OCI-LY1 (cell line): ENCODE data around the gene RPRD1A.

Source experiments
- H2AFZ ChIP-seq: fragments of 200-600 bp; sonication (generic), shearing (Covaris generic); 2 replicates; pipeline ENCODE4 v1.6.0; 2014; ENCODE audit warnings: antibody characterized with exemption, mild to moderate bottlenecking, low read length
- H3F3A ChIP-seq: fragments of 200-600 bp; sonication (generic), shearing (Covaris generic); 2 replicates; pipeline ENCODE4 v1.6.0; 2014; ENCODE audit warnings: mild to moderate bottlenecking, antibody characterized with exemption, low read length, moderate library complexity; ENCODE audit not compliant: insufficient read depth
- H3K27ac ChIP-seq: fragments of 200-600 bp; sonication (generic); 2 replicates; pipeline ENCODE4 v1.5.1; 2014; ENCODE audit warnings: low read length, mixed run types, mild to moderate bottlenecking, low read depth; ENCODE audit not compliant: poor library complexity, severe bottlenecking
- H3K27me3 ChIP-seq: fragments of 200-600 bp; sonication (generic); 2 replicates; pipeline ENCODE4 v1.6.0; 2014; ENCODE audit warnings: antibody characterized with exemption, mild to moderate bottlenecking, low read length, moderate library complexity; ENCODE audit not compliant: insufficient read depth
- H3K36me3 ChIP-seq: fragments of 200-600 bp; sonication (generic); 2 replicates; pipeline ENCODE4 v1.6.1; 2014; ENCODE audit warnings: mild to moderate bottlenecking, antibody characterized with exemption, low read length, moderate library complexity, mixed read lengths; ENCODE audit not compliant: insufficient read depth
- H3K4me1 ChIP-seq: fragments of 200-600 bp; sonication (generic); 2 replicates; pipeline ENCODE4 v1.5.1; 2014; ENCODE audit warnings: mild to moderate bottlenecking, low read length, moderate library complexity; ENCODE audit not compliant: insufficient read depth, severe bottlenecking
- H3K4me2 ChIP-seq: fragments of 200-600 bp; sonication (generic), shearing (Covaris generic); 2 replicates; pipeline ENCODE4 v1.6.1; 2014; ENCODE audit warnings: low read length
- H3K4me3 ChIP-seq: fragments of 200-600 bp; sonication (generic); 2 replicates; pipeline ENCODE4 v1.5.1; 2014; ENCODE audit warnings: low read length, low read depth, mild to moderate bottlenecking, mixed read lengths; ENCODE audit not compliant: poor library complexity, severe bottlenecking
- H3K79me2 ChIP-seq: fragments of 200-600 bp; shearing (Covaris generic); 2 replicates; pipeline ENCODE4 v1.6.1; 2016; ENCODE audit warnings: mixed run types, low read length, mixed read lengths; ENCODE audit not compliant: insufficient read depth
- H3K9ac ChIP-seq: fragments of 200-600 bp; sonication (generic), shearing (Covaris generic); 2 replicates; pipeline ENCODE4 v1.6.1; 2014; ENCODE audit warnings: mild to moderate bottlenecking, low read length, mixed read lengths
- H3K9me2 ChIP-seq: fragments of 200-600 bp; sonication (generic), shearing (Covaris generic); 2 replicates; pipeline ENCODE4 v1.6.1; 2014; ENCODE audit warnings: low read depth, mild to moderate bottlenecking, low read length, mixed read lengths
- H3K9me3 ChIP-seq: fragments of 200-600 bp; shearing (Covaris generic); 2 replicates; pipeline ENCODE4 v1.6.1; 2014; ENCODE audit warnings: low read length, mixed read lengths
- H4K20me1 ChIP-seq: fragments of 200-600 bp; sonication (generic), shearing (Covaris generic); 2 replicates; pipeline ENCODE4 v1.6.0; 2016; ENCODE audit warnings: mild to moderate bottlenecking, low read length; ENCODE audit not compliant: insufficient read depth
- EZH2 ChIP-seq: fragments of 200-600 bp; sonication (generic), shearing (Covaris generic); IDR thresholded peaks from 2 replicates; pipeline ENCODE4 v1.8.0; 2017; ENCODE audit warnings: borderline replicate concordance, mixed run types, mild to moderate bottlenecking, antibody characterized with exemption, low read length, moderate library complexity, mixed read lengths
- TF ChIP-seq, protein P1 (sequence below): fragments of 200-600 bp; sonication (generic), shearing (Covaris generic); IDR thresholded peaks from 2 replicates; pipeline ENCODE4 v1.5.1; 2017; ENCODE audit warnings: mild to moderate bottlenecking, antibody characterized with exemption, low read length, moderate library complexity, mixed read lengths

The RPRD1A gene

DNA sequence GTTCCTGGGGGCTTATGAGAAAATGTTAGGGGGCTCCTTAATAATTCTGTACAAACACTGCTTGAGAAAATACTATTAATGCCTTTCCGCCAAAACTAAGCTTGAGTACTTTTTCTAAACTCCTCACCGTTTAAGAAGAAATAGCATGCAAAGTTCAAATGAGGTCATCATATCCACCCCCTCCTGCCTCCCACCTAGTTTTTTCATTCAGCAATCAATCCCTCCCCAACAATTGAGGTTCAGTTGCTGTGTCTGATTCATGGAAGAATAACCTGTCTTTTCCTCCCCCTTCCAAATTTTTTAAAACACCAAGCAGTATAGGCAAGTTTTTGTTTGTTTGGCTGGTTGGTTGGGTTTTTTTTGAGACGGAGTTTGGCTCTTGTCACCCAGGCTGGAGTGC lies 119.3 kb downstream of the RPRD1A start:
- no peaks in the 10 kb centered on the region for H4K20me1 ChIP-seq

DNA sequence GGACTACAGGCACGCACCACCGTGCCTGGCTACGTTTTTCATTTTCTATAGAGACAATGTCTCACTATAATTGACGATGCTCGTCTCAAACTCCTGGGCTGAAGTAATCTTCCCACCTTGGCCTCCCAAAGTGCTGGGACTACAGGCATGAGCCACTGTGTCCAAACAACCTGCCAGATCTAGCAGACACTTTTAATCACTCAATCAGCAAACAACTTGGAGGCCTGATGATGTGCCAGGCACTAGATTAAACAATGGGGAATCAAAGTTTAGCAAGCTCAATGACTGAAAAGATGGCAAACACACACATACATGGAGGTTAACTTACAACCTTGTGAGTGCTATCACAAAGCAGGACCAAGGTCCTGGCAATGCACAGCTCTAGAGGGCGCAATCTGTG lies 124.7 kb downstream of the RPRD1A start:
- no peak overlapping the region for H3K9ac ChIP-seq
- no peak overlapping the region for H3K4me3 ChIP-seq
- H3K36me3 ChIP-seq = no peaks in the 10 kb centered on the region
- H2AFZ ChIP-seq = no peak overlapping the region
- no peaks in the 10 kb centered on the region for H3K9me3 ChIP-seq
- no peaks in the 10 kb centered on the region for H3K4me1 ChIP-seq
- H4K20me1 ChIP-seq = no peaks in the 10 kb centered on the region
- no peak overlapping the region for H3K27ac ChIP-seq
- no peak overlapping the region for H3K4me2 ChIP-seq
- no peaks in the 10 kb centered on the region for H3K27me3 ChIP-seq
- no peaks in the 10 kb centered on the region for H3F3A ChIP-seq
- H3K9me2 ChIP-seq = no peaks in the 10 kb centered on the region
- H3K79me2 ChIP-seq = no peaks in the 10 kb centered on the region
- TF ChIP-seq EZH2 = no peak
- TF ChIP-seq, protein P1, sequence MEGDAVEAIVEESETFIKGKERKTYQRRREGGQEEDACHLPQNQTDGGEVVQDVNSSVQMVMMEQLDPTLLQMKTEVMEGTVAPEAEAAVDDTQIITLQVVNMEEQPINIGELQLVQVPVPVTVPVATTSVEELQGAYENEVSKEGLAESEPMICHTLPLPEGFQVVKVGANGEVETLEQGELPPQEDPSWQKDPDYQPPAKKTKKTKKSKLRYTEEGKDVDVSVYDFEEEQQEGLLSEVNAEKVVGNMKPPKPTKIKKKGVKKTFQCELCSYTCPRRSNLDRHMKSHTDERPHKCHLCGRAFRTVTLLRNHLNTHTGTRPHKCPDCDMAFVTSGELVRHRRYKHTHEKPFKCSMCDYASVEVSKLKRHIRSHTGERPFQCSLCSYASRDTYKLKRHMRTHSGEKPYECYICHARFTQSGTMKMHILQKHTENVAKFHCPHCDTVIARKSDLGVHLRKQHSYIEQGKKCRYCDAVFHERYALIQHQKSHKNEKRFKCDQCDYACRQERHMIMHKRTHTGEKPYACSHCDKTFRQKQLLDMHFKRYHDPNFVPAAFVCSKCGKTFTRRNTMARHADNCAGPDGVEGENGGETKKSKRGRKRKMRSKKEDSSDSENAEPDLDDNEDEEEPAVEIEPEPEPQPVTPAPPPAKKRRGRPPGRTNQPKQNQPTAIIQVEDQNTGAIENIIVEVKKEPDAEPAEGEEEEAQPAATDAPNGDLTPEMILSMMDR = no peak

More for the DNA sequence above, 119.3 kb downstream of the RPRD1A start:
- Histone ChIP-seq H3K36me3 (no peaks in the 10 kb centered on the region; the same call in 1 of the 2 replicates), H3K4me3 (no peak overlapping the region), H3K79me2 (no peaks in the 10 kb centered on the region), H3K27ac (no peak overlapping the region), H3K9me3 (peaks cover 4% of the 10 kb centered on the region; the same call in 1 of the 2 replicates), H3K4me1 (no peaks in the 10 kb centered on the region), H3K4me2 (no peak overlapping the region), H2AFZ (no peak overlapping the region), H3K27me3 (no peaks in the 10 kb centered on the region), H3F3A (no peaks in the 10 kb centered on the region), H3K9ac (no peak overlapping the region), H3K9me2 (no peaks in the 10 kb centered on the region)
- TF ChIP-seq, protein P1 = no peak
- TF ChIP-seq EZH2 = no peak

DNA sequence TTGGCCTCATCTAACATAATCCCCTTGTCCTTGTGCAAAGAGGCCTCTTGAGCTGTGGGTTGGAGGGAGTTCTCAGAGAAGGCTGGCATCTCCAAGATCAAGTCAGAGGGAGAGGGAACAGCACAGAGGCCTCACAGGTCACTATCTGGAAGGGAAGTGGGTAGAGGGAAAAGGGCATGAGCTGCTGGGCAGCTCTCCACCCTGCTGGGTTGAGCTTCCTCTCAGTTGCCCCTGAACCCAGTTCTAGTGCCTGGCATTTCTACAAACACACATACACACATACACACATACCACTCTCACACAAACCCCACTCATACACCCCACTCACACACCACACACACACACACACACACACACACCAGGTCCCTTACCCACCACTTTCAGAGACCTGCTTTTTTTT lies 125.2 kb downstream of the RPRD1A start:
- H3K27ac ChIP-seq = no peak overlapping the region
- H2AFZ ChIP-seq = no peak overlapping the region
- H3K79me2 ChIP-seq = no peaks in the 10 kb centered on the region
- no peaks in the 10 kb centered on the region for H3K36me3 ChIP-seq
- H3K4me3 ChIP-seq = no peak overlapping the region
- H4K20me1 ChIP-seq = no peaks in the 10 kb centered on the region
- H3K9me3 ChIP-seq = no peaks in the 10 kb centered on the region
- no peaks in the 10 kb centered on the region for H3F3A ChIP-seq
- H3K4me2 ChIP-seq = no peak overlapping the region
- TF ChIP-seq, protein P1 = no peak
- no peak for TF ChIP-seq EZH2
- H3K4me1 ChIP-seq = no peaks in the 10 kb centered on the region
- H3K27me3 ChIP-seq = no peaks in the 10 kb centered on the region
- no peaks in the 10 kb centered on the region for H3K9me2 ChIP-seq
- H3K9ac ChIP-seq = no peak overlapping the region
